ENCODE data around the gene ANKRD36C. TPM values are rescaled to one million over a fixed set of nuclear protein-coding genes. Genes with fewer than 3 reads are reported as not detected.
"Not testable (repeated sequence)": the region's sequence is repeated elsewhere in the genome, so short reads cannot be mapped to it uniquely, and the experiment has no call there.

The ANKRD36C gene
- total RNA-seq, 1 donor: 83.4 TPM

- H3K4me1 ChIP-seq (ENCODE audit: insufficient read depth, low read length); H3K4me3 ChIP-seq (ENCODE audit: low read length); H3K27me3 ChIP-seq (ENCODE audit: insufficient read depth, low read length); H3K9me3 ChIP-seq (ENCODE audit: low read depth, low read length): not testable (repeated sequence)
Observed at GRCh38 chr2:95911431-95911830, 80.2 kb downstream of the ANKRD36C start.

GRCh38 chr2:95894443-95894842, 97.2 kb downstream of the ANKRD36C start:
- not testable (repeated sequence) for H3K9me3 ChIP-seq (ENCODE audit: low read depth, low read length); H3K4me1 ChIP-seq (ENCODE audit: insufficient read depth, low read length); H3K27me3 ChIP-seq (ENCODE audit: insufficient read depth, low read length); H3K4me3 ChIP-seq (ENCODE audit: low read length)

GRCh38 chr2:95867929-95868328, 123.7 kb downstream of the ANKRD36C start:
- not testable (repeated sequence) for H3K4me1 ChIP-seq (ENCODE audit: insufficient read depth, low read length); H3K27me3 ChIP-seq (ENCODE audit: insufficient read depth, low read length); H3K9me3 ChIP-seq (ENCODE audit: low read depth, low read length); H3K4me3 ChIP-seq (ENCODE audit: low read length)

GRCh38 chr2:95867047-95867677, 124.5 kb downstream of the ANKRD36C start:
- H3K9me3 ChIP-seq (ENCODE audit: low read depth, low read length); H3K27me3 ChIP-seq (ENCODE audit: insufficient read depth, low read length); H3K4me3 ChIP-seq (ENCODE audit: low read length); H3K4me1 ChIP-seq (ENCODE audit: insufficient read depth, low read length): not testable (repeated sequence)

- not testable (repeated sequence) for H3K4me3 ChIP-seq (ENCODE audit: low read length); H3K4me1 ChIP-seq (ENCODE audit: insufficient read depth, low read length); H3K9me3 ChIP-seq (ENCODE audit: low read depth, low read length); H3K27me3 ChIP-seq (ENCODE audit: insufficient read depth, low read length)
Observed at GRCh38 chr2:95862121-95862520, 129.5 kb downstream of the ANKRD36C start.

- H3K27me3 ChIP-seq (ENCODE audit: insufficient read depth, low read length): no peaks in the 10 kb centered on the region
- no peaks in the 10 kb centered on the region for H3K4me1 ChIP-seq (ENCODE audit: insufficient read depth, low read length)
- no peaks in the 10 kb centered on the region for H3K9me3 ChIP-seq (ENCODE audit: low read depth, low read length)
- no peak overlapping the region for H3K4me3 ChIP-seq (ENCODE audit: low read length)
Observed at GRCh38 chr2:95836151-95836550, 155.5 kb downstream of the ANKRD36C start.

- not testable (repeated sequence) for H3K4me3 ChIP-seq (ENCODE audit: low read length); H3K4me1 ChIP-seq (ENCODE audit: insufficient read depth, low read length); H3K9me3 ChIP-seq (ENCODE audit: low read depth, low read length); H3K27me3 ChIP-seq (ENCODE audit: insufficient read depth, low read length)
Observed at GRCh38 chr2:95834077-95835013, 157.3 kb downstream of the ANKRD36C start.

- H3K9me3 ChIP-seq (ENCODE audit: low read depth, low read length): peaks cover 31% of the 10 kb centered on the region
- not testable (repeated sequence) for H3K4me3 ChIP-seq (ENCODE audit: low read length); H3K4me1 ChIP-seq (ENCODE audit: insufficient read depth, low read length); H3K27me3 ChIP-seq (ENCODE audit: insufficient read depth, low read length)
Observed at GRCh38 chr2:95824218-95824617, 167.4 kb downstream of the ANKRD36C start.

GRCh38 chr2:95817521-95817920, 174.1 kb downstream of the ANKRD36C start:
- not testable (repeated sequence) for H3K27me3 ChIP-seq (ENCODE audit: insufficient read depth, low read length); H3K4me3 ChIP-seq (ENCODE audit: low read length); H3K4me1 ChIP-seq (ENCODE audit: insufficient read depth, low read length)
- peaks cover 48% of the 10 kb centered on the region for H3K9me3 ChIP-seq (ENCODE audit: low read depth, low read length)

GRCh38 chr2:95813311-95813710, 178.3 kb downstream of the ANKRD36C start:
- not testable (repeated sequence) for H3K4me1 ChIP-seq (ENCODE audit: insufficient read depth, low read length); H3K27me3 ChIP-seq (ENCODE audit: insufficient read depth, low read length); H3K4me3 ChIP-seq (ENCODE audit: low read length)
- H3K9me3 ChIP-seq (ENCODE audit: low read depth, low read length): peaks cover 24% of the 10 kb centered on the region

- Histone ChIP-seq H3K4me1 (ENCODE audit: insufficient read depth, low read length) (no peaks in the 10 kb centered on the region), H3K9me3 (ENCODE audit: low read depth, low read length) (no peaks in the 10 kb centered on the region), H3K4me3 (ENCODE audit: low read length) (no peak overlapping the region), H3K27me3 (ENCODE audit: insufficient read depth, low read length) (no peaks in the 10 kb centered on the region)
Observed at GRCh38 chr2:95799892-95800291, 191.7 kb downstream of the ANKRD36C start.

- H3K9me3 ChIP-seq (ENCODE audit: low read depth, low read length); H3K4me1 ChIP-seq (ENCODE audit: insufficient read depth, low read length); H3K27me3 ChIP-seq (ENCODE audit: insufficient read depth, low read length); H3K4me3 ChIP-seq (ENCODE audit: low read length): not testable (repeated sequence)
Observed at GRCh38 chr2:95799147-95799889, 192.3 kb downstream of the ANKRD36C start.

- H3K4me3 ChIP-seq (ENCODE audit: low read length); H3K9me3 ChIP-seq (ENCODE audit: low read depth, low read length); H3K27me3 ChIP-seq (ENCODE audit: insufficient read depth, low read length); H3K4me1 ChIP-seq (ENCODE audit: insufficient read depth, low read length): not testable (repeated sequence)
Observed at GRCh38 chr2:95796249-95797099, 195.2 kb downstream of the ANKRD36C start.

- not testable (repeated sequence) for H3K4me3 ChIP-seq (ENCODE audit: low read length); H3K27me3 ChIP-seq (ENCODE audit: insufficient read depth, low read length); H3K4me1 ChIP-seq (ENCODE audit: insufficient read depth, low read length); H3K9me3 ChIP-seq (ENCODE audit: low read depth, low read length)
Observed at GRCh38 chr2:95793970-95794369, 197.7 kb downstream of the ANKRD36C start.

GRCh38 chr2:95790180-95790579, 201.4 kb downstream of the ANKRD36C start:
- not testable (repeated sequence) for H3K9me3 ChIP-seq (ENCODE audit: low read depth, low read length); H3K4me1 ChIP-seq (ENCODE audit: insufficient read depth, low read length); H3K4me3 ChIP-seq (ENCODE audit: low read length); H3K27me3 ChIP-seq (ENCODE audit: insufficient read depth, low read length)
